Prostate gland (tissue), 2 donors: Measurements from ENCODE around the gene GRIK3.

Source experiments
- POLR2A ChIP-seq: fragments of 450-650 bp; IDR thresholded peaks from one replicate; pipeline ENCODE4 v1.6.1; 2016; ENCODE audit warnings: antibody characterized with exemption, mild to moderate bottlenecking
- TF ChIP-seq, protein P1 (sequence below), 4 experiments: fragments of 200-600 bp in 2 of 4; fragments of 450-650 bp in 2 of 4; sonication (generic) in 2 of 4; IDR thresholded peaks; 1 replicate in 3 of 4; 2 replicates in 1 of 4; pipeline ENCODE4 v1.5.1; 2016 to 2019; ENCODE audit warnings: antibody characterized with exemption in 4 of 4, mild to moderate bottlenecking in 2 of 4, moderate library complexity in 2 of 4

DNA sequence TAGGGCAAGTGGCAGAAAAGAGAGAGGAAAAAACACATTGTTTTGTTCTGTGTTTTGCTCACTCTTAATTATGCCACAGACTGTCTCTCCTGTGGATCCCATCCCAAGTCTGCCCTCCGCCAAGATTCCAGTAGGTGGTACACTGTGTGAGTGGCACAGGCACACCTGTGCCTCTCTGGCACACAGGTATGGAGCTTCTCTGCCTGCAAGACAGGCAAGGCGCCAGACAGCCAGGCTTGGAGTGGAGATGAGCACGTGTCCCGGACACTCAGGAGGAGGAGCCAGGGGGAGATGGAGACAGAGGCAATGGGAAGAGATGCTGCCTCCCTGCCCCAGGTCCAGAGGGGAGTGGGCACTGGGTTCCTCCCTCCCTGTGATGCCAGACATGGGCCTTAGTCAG lies 6.5 kb upstream of the GRIK3 start:
- TF ChIP-seq, protein P1, sequence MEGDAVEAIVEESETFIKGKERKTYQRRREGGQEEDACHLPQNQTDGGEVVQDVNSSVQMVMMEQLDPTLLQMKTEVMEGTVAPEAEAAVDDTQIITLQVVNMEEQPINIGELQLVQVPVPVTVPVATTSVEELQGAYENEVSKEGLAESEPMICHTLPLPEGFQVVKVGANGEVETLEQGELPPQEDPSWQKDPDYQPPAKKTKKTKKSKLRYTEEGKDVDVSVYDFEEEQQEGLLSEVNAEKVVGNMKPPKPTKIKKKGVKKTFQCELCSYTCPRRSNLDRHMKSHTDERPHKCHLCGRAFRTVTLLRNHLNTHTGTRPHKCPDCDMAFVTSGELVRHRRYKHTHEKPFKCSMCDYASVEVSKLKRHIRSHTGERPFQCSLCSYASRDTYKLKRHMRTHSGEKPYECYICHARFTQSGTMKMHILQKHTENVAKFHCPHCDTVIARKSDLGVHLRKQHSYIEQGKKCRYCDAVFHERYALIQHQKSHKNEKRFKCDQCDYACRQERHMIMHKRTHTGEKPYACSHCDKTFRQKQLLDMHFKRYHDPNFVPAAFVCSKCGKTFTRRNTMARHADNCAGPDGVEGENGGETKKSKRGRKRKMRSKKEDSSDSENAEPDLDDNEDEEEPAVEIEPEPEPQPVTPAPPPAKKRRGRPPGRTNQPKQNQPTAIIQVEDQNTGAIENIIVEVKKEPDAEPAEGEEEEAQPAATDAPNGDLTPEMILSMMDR (IDR thresholded peaks at IDR 0.05): no peak
- no peak for TF ChIP-seq POLR2A
